Measurements from ENCODE around the gene AEBP1.

Gene AEBP1

GRCh38 chr7:44112997-44113763 is 9.0 kb downstream of the AEBP1 start:
- Histone ChIP-seq H4K20me1 (ENCODE audit: insufficient read depth, low read length) (0 out of 2 replicates have a peak, but pooled peaks cover 2% of the 10 kb centered on the region), H3K4me1 (ENCODE audit: low read length) (no peaks in the 10 kb centered on the region), H3K27me3 (ENCODE audit: low read depth, low read length) (no peaks in the 10 kb centered on the region), H2AFZ (ENCODE audit: low read depth, low read length) (no peak overlapping the region), H3K4me2 (ENCODE audit: low read length) (no peak overlapping the region), H3K9ac (ENCODE audit: low read length) (no peak overlapping the region), H3K4me3 (ENCODE audit: low read length) (no peak overlapping the region), H3K36me3 (replicated peaks; ENCODE audit: low read depth, low read length) (peaks cover 26% of the 10 kb centered on the region), H3K27ac (ENCODE audit: low read length) (no peak overlapping the region), H3K9me3 (ENCODE audit: insufficient read depth, low read length) (no peaks in the 10 kb centered on the region), H3K79me2 (ENCODE audit: low read length) (peaks cover 3% of the 10 kb centered on the region; the same call in 1 of the 2 replicates)
- TF ChIP-seq EZH2phosphoT487 (IDR thresholded peaks at IDR 0.05; ENCODE audit: low read depth) = no peak
- TF ChIP-seq CTCF (IDR thresholded peaks at IDR 0.05; ENCODE audit: low read depth, low read length) = no peak

- Histone ChIP-seq H3K9me3 (ENCODE audit: insufficient read depth, low read length) (no peaks in the 10 kb centered on the region), H3K4me1 (ENCODE audit: low read length) (no peaks in the 10 kb centered on the region), H3K27me3 (ENCODE audit: low read depth, low read length) (no peaks in the 10 kb centered on the region), H3K9ac (ENCODE audit: low read length) (no peak overlapping the region), H3K4me2 (ENCODE audit: low read length) (no peak overlapping the region), H2AFZ (ENCODE audit: low read depth, low read length) (no peak overlapping the region), H4K20me1 (ENCODE audit: insufficient read depth, low read length) (0 out of 2 replicates have a peak, but pooled peaks cover 3% of the 10 kb centered on the region), H3K27ac (ENCODE audit: low read length) (no peak overlapping the region), H3K79me2 (ENCODE audit: low read length) (peaks cover 4% of the 10 kb centered on the region; the same call in 1 of the 2 replicates), H3K36me3 (replicated peaks; ENCODE audit: low read depth, low read length) (peaks cover 27% of the 10 kb centered on the region), H3K4me3 (ENCODE audit: low read length) (no peak overlapping the region)
- TF ChIP-seq CTCF (IDR thresholded peaks at IDR 0.05; ENCODE audit: low read depth, low read length) (no peak), EZH2phosphoT487 (IDR thresholded peaks at IDR 0.05; ENCODE audit: low read depth) (no peak)
Observed at GRCh38 chr7:44113764-44114354, 9.7 kb downstream of the AEBP1 start.

- H2AFZ ChIP-seq (ENCODE audit: low read depth, low read length) = no peak overlapping the region
- no peak overlapping the region for H3K27ac ChIP-seq (ENCODE audit: low read length)
- no peaks in the 10 kb centered on the region for H3K27me3 ChIP-seq (ENCODE audit: low read depth, low read length)
- no peak overlapping the region for H3K9ac ChIP-seq (ENCODE audit: low read length)
- no peak overlapping the region for H3K4me3 ChIP-seq (ENCODE audit: low read length)
- no peaks in the 10 kb centered on the region for H3K9me3 ChIP-seq (ENCODE audit: insufficient read depth, low read length)
- H3K4me2 ChIP-seq (ENCODE audit: low read length) = no peak overlapping the region
- peaks cover 35% of the 10 kb centered on the region for H3K36me3 ChIP-seq (replicated peaks; ENCODE audit: low read depth, low read length)
- H3K79me2 ChIP-seq (ENCODE audit: low read length) = peaks cover 13% of the 10 kb centered on the region
- no peak for TF ChIP-seq CTCF (IDR thresholded peaks at IDR 0.05; ENCODE audit: low read depth, low read length)
- TF ChIP-seq EZH2phosphoT487 (IDR thresholded peaks at IDR 0.05; ENCODE audit: low read depth) = no peak
- no peaks in the 10 kb centered on the region for H3K4me1 ChIP-seq (ENCODE audit: low read length)
- H4K20me1 ChIP-seq (ENCODE audit: insufficient read depth, low read length) = 0 out of 2 replicates have a peak, but pooled peaks cover 9% of the 10 kb centered on the region
Observed at GRCh38 chr7:44114586-44115310, 10.6 kb downstream of the AEBP1 start.

All from OCI-LY3 (cell line).